HUES6 (cell line): Measurements from ENCODE around the gene PEMT.

Experiments used
- H3K27ac ChIP-seq: 2 replicates; pipeline ENCODE4 v1.7.0; 2013; ENCODE audit warnings: low read depth, mild to moderate bottlenecking, low read length, inconsistent platforms
- H3K27me3 ChIP-seq: 2 replicates; pipeline ENCODE4 v1.6.1; 2013; ENCODE audit warnings: low read length; ENCODE audit not compliant: control insufficient read depth, insufficient read depth
- H3K36me3 ChIP-seq: 2 replicates; pipeline ENCODE4 v1.6.1; 2013; ENCODE audit warnings: low read length; ENCODE audit not compliant: control insufficient read depth, insufficient read depth
- H3K4me1 ChIP-seq: 2 replicates; pipeline ENCODE4 v1.6.1; 2013; ENCODE audit warnings: low read length; ENCODE audit not compliant: control insufficient read depth, insufficient read depth
- H3K4me3 ChIP-seq: 2 replicates; pipeline ENCODE4 v1.5.1; 2013; ENCODE audit warnings: low read depth, low read length
- H3K9ac ChIP-seq: one replicate; pipeline ENCODE4 v1.6.1; 2013; ENCODE audit warnings: mild to moderate bottlenecking, low read length
- H3K9me3 ChIP-seq: 2 replicates; pipeline ENCODE4 v1.6.1; 2013; ENCODE audit warnings: low read depth, low read length; ENCODE audit not compliant: control insufficient read depth, insufficient read depth

PEMT gene

GRCh38 chr17:17510456-17511292 lies 80.8 kb downstream of the PEMT start:
- Histone ChIP-seq H3K36me3 (no peaks in the 10 kb centered on the region; the same call in 1 of the 2 replicates), H3K9me3 (no peaks in the 10 kb centered on the region), H3K9ac (no peak overlapping the region), H3K27ac (no peak overlapping the region), H3K4me3 (no peak overlapping the region), H3K27me3 (no peaks in the 10 kb centered on the region), H3K4me1 (peaks cover 27% of the 10 kb centered on the region)

GRCh38 chr17:17509601-17510425 lies 81.7 kb downstream of the PEMT start:
- H3K4me1 ChIP-seq, result peaks cover 19% of the 10 kb centered on the region
- H3K27me3 ChIP-seq, result no peaks in the 10 kb centered on the region
- no peak overlapping the region for H3K9ac ChIP-seq
- H3K4me3 ChIP-seq, result no peak overlapping the region
- H3K36me3 ChIP-seq, result no peaks in the 10 kb centered on the region; the same call in 1 of the 2 replicates
- H3K27ac ChIP-seq, result 0 out of 2 replicates have a peak overlapping the region, but pooled peaks have one; percentile 17
- H3K9me3 ChIP-seq, result no peaks in the 10 kb centered on the region

- Histone ChIP-seq H3K27me3 (no peaks in the 10 kb centered on the region), H3K36me3 (no peaks in the 10 kb centered on the region; the same call in 1 of the 2 replicates), H3K9me3 (no peaks in the 10 kb centered on the region), H3K4me3 (no peak overlapping the region), H3K4me1 (peaks cover 10% of the 10 kb centered on the region; the same call in 1 of the 2 replicates), H3K27ac (no peak overlapping the region), H3K9ac (no peak overlapping the region)
Observed at GRCh38 chr17:17508646-17509591, 82.6 kb downstream of the PEMT start.

- H3K27me3 ChIP-seq, result no peaks in the 10 kb centered on the region
- H3K4me3 ChIP-seq, result no peak overlapping the region
- H3K36me3 ChIP-seq, result no peaks in the 10 kb centered on the region; the same call in 1 of the 2 replicates
- no peak overlapping the region for H3K27ac ChIP-seq
- no peak overlapping the region for H3K9ac ChIP-seq
- H3K4me1 ChIP-seq, result peaks cover 9% of the 10 kb centered on the region; the same call in 1 of the 2 replicates
- no peaks in the 10 kb centered on the region for H3K9me3 ChIP-seq
Observed at GRCh38 chr17:17508019-17508535, 83.4 kb downstream of the PEMT start.

GRCh38 chr17:17507465-17508011 lies 84.0 kb downstream of the PEMT start:
- H3K36me3 ChIP-seq, result no peaks in the 10 kb centered on the region; the same call in 1 of the 2 replicates
- H3K27ac ChIP-seq, result no peak overlapping the region
- H3K9me3 ChIP-seq, result no peaks in the 10 kb centered on the region
- no peak overlapping the region for H3K9ac ChIP-seq
- peaks cover 9% of the 10 kb centered on the region; the same call in 1 of the 2 replicates for H3K4me1 ChIP-seq
- no peaks in the 10 kb centered on the region for H3K27me3 ChIP-seq
- no peak overlapping the region for H3K4me3 ChIP-seq

- Histone ChIP-seq H3K27ac (no peak overlapping the region), H3K27me3 (no peaks in the 10 kb centered on the region), H3K9me3 (no peaks in the 10 kb centered on the region), H3K9ac (no peak overlapping the region), H3K4me1 (peaks cover 3% of the 10 kb centered on the region; the same call in 1 of the 2 replicates), H3K4me3 (no peak overlapping the region), H3K36me3 (no peaks in the 10 kb centered on the region; the same call in 1 of the 2 replicates)
Observed at GRCh38 chr17:17506893-17507464, 84.5 kb downstream of the PEMT start.

- no peaks in the 10 kb centered on the region for H3K27me3 ChIP-seq
- no peak overlapping the region for H3K4me3 ChIP-seq
- H3K9me3 ChIP-seq, result no peaks in the 10 kb centered on the region
- H3K9ac ChIP-seq, result no peak overlapping the region
- no peaks in the 10 kb centered on the region; the same call in 1 of the 2 replicates for H3K36me3 ChIP-seq
- H3K27ac ChIP-seq, result 0 out of 2 replicates have a peak overlapping the region, but pooled peaks have one; percentile 39
- no peaks in the 10 kb centered on the region for H3K4me1 ChIP-seq
Observed at GRCh38 chr17:17506181-17506741, 85.2 kb downstream of the PEMT start.

GRCh38 chr17:17505610-17506171 lies 85.8 kb downstream of the PEMT start:
- Histone ChIP-seq H3K36me3 (no peaks in the 10 kb centered on the region; the same call in 1 of the 2 replicates), H3K4me3 (no peak overlapping the region), H3K9ac (no peak overlapping the region), H3K27me3 (no peaks in the 10 kb centered on the region), H3K4me1 (no peaks in the 10 kb centered on the region), H3K27ac (no peak overlapping the region), H3K9me3 (no peaks in the 10 kb centered on the region)

- Histone ChIP-seq H3K9me3 (no peaks in the 10 kb centered on the region), H3K4me3 (no peak overlapping the region), H3K27me3 (no peaks in the 10 kb centered on the region), H3K4me1 (no peaks in the 10 kb centered on the region), H3K27ac (no peak overlapping the region), H3K36me3 (no peaks in the 10 kb centered on the region; the same call in 1 of the 2 replicates), H3K9ac (no peak overlapping the region)
Observed at GRCh38 chr17:17505151-17505550, 86.4 kb downstream of the PEMT start.
